ENCODE measurements around the gene STK38. TPM values are rescaled to one million over a fixed set of nuclear protein-coding genes. Genes with fewer than 3 reads are reported as not detected.

Gene STK38
- total and polyA plus RNA-seq, 2 of the 13 experiments (the other 11 are each of a cell fraction or from before 2014, with no cell fraction given), result 10.3 to 20.7 TPM

- TF ChIP-seq ZNF260 (CRISPR knock-in tag; IDR thresholded peaks at IDR 0.05; ENCODE audit: borderline replicate concordance, low read depth), result no peak
- no peak for TF ChIP-seq ZNF138 (CRISPR knock-in tag; IDR thresholded peaks at IDR 0.05; ENCODE audit: low read depth)
- peak; percentile 85; the same call in 1 of the 2 replicates for TF ChIP-seq ZC3H4 (CRISPR knock-in tag; IDR thresholded peaks at IDR 0.05; ENCODE audit: borderline replicate concordance)
- no peak for TF ChIP-seq ZNF580 (CRISPR knock-in tag; IDR thresholded peaks at IDR 0.05; ENCODE audit: borderline replicate concordance, low read depth)
- TF ChIP-seq TRIM22 (IDR thresholded peaks at IDR 0.05), result no peak
- TF ChIP-seq NFKBIZ (CRISPR knock-in tag; IDR thresholded peaks at IDR 0.05), result no peak
- TF ChIP-seq ZNF614 (CRISPR knock-in tag; IDR thresholded peaks at IDR 0.05; ENCODE audit: borderline replicate concordance), result no peak
- no peak for TF ChIP-seq GLI4 (CRISPR knock-in tag; IDR thresholded peaks at IDR 0.05; ENCODE audit: borderline replicate concordance)
- TF ChIP-seq CBX2 (IDR thresholded peaks at IDR 0.05; ENCODE audit: low read depth, low read length), result no peak
- no peak for TF ChIP-seq CBX2 (CRISPR knock-in tag; IDR thresholded peaks at IDR 0.05; ENCODE audit: low read depth)
- TF ChIP-seq NPAS2 (CRISPR knock-in tag; IDR thresholded peaks at IDR 0.05; ENCODE audit: borderline replicate concordance), result no peak
- TF ChIP-seq NR2F6 (IDR thresholded peaks at IDR 0.05), result no peak
- no peak for TF ChIP-seq NR2F6 (CRISPR knock-in tag; IDR thresholded peaks at IDR 0.05)
- no peak for TF ChIP-seq ZNF841 (CRISPR knock-in tag; IDR thresholded peaks at IDR 0.05; ENCODE audit: borderline replicate concordance)
- TF ChIP-seq ZNF350 (CRISPR knock-in tag; IDR thresholded peaks at IDR 0.05; ENCODE audit: borderline replicate concordance, low read depth), result no peak
- TF ChIP-seq SRSF1 (optimal IDR thresholded peaks at IDR 0.05; ENCODE audit: low read depth, low read length), result no peak
- no peak for TF ChIP-seq DMTF1 (CRISPR knock-in tag; IDR thresholded peaks at IDR 0.05)
- 0 out of 2 replicates have a peak, but pooled peaks have one; percentile 43 for TF ChIP-seq ZNF20 (CRISPR knock-in tag; IDR thresholded peaks at IDR 0.05)
- peak; percentile 36 for TF ChIP-seq CREM (IDR thresholded peaks at IDR 0.05)
- no peak for TF ChIP-seq CREM (CRISPR knock-in tag; IDR thresholded peaks at IDR 0.05)
- TF ChIP-seq PHF21A (CRISPR knock-in tag; IDR thresholded peaks at IDR 0.05), result no peak
- TF ChIP-seq ATF7-NPFF (CRISPR knock-in tag; IDR thresholded peaks at IDR 0.05; ENCODE audit: low read depth), result no peak
- no peak for TF ChIP-seq ZFY (CRISPR knock-in tag; IDR thresholded peaks at IDR 0.05)
- TF ChIP-seq ZNF367 (CRISPR knock-in tag; IDR thresholded peaks at IDR 0.05; ENCODE audit: borderline replicate concordance), result no peak
- no peak for TF ChIP-seq ATF7 (IDR thresholded peaks at IDR 0.05)
- TF ChIP-seq ATF7 (CRISPR knock-in tag; IDR thresholded peaks at IDR 0.05), result no peak
- TF ChIP-seq ESRRA (CRISPR knock-in tag; IDR thresholded peaks at IDR 0.05; ENCODE audit: low read depth), result no peak
- no peak for TF ChIP-seq KDM6A (CRISPR knock-in tag; IDR thresholded peaks at IDR 0.05; ENCODE audit: low read depth)
- TF ChIP-seq CREB3 (CRISPR knock-in tag; IDR thresholded peaks at IDR 0.05), result no peak
Measured at GRCh38 chr6:36594816-36595643, 47.8 kb upstream of the STK38 start (continued).
